OCI-M1 (cell line): Measurements from ENCODE around the gene FEM1C.
"Not testable (repeated sequence)": the region's sequence is repeated elsewhere in the genome, so short reads cannot be mapped to it uniquely, and the experiment has no call there.

Source experiments
- DNase-seq: peaks from one replicate; lab custom pipeline; 2025; lab: John Stamatoyannopoulos, UW

FEM1C gene

DNA sequence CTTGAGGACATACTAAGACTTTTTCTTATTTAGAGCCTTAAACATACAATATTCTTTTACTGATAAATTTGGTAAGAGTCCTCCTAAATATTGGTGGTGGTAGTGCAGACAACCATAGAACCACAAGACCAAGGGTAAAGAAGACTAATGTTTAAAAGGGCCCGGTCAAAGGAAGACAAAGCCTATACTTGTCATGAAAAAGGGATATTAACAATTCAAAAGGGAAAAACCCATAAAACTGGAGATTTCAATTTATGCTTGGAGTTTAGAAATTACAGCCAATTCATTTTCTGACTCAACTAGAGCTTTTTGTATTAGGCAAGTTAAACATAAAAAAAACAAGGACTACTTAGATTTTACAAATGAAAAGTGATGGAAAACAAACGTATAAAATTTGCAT is 24.4 kb downstream of the FEM1C start:
- no peak for DNase-seq

GRCh38 chr5:115516372-115516771 is 28.2 kb downstream of the FEM1C start:
- DNase-seq = no peak

- no peak for DNase-seq
Observed at GRCh38 chr5:115514220-115514619, 30.4 kb downstream of the FEM1C start.

DNA sequence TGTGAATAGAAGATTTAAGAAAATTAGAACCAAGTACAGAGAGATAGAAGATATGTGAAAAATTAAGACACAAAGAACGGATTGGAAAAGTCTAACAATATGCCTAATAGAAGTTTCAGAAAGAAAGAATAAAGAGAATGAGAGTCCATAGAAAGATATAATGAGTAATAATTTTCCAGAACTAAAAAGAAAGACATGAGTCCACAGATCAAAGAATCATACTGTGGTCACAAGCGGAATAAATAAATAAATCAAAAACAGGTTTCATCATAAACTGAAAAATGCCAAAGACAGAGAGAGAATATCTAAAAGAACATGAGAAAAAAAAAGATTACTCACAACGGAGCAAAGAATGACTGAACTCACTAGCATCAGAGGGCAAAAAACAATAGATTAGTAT is 32.9 kb downstream of the FEM1C start:
- DNase-seq = no peak

DNA sequence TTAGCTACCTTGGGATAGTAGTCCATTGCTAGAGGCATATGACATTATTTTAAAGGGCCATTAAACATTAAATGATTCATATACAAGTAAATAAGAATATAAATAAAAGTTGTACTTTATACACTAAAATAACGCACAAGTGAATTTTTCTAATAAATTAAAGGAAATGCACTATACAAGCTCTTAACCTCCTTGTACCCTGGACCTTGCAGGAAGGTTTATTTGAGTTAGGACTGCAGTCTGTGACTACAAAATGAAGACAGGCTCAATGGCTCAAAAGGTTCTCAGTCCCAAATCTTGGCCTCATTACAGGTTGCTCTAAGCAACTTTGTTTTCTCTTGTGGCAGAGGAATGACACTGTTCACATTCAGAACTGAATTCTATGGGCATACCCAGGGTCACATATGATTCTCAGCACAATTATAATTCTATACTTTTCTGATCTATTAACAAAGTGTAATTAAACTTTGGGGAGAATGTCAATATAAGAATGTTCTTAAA is 34.4 kb downstream of the FEM1C start:
- DNase-seq = no peak

DNA sequence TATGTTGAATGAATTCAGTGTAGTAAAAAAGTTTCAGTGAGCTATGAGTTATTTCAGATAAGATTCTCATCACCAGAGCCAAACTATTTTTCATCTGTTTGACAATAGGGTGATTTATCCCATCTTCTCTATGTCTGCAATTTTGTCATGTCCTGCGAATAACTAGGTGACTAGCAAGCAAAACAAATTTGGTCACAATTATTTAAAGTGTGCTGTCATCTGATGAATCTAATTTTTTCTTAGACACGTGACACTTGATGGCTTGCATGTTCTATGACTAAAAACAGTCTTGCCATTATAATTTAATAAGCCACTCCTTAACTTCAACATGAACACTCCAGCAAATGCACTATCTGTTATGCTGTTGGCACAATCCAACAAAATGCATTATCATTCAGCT is 35.0 kb downstream of the FEM1C start:
- no peak for DNase-seq

DNA sequence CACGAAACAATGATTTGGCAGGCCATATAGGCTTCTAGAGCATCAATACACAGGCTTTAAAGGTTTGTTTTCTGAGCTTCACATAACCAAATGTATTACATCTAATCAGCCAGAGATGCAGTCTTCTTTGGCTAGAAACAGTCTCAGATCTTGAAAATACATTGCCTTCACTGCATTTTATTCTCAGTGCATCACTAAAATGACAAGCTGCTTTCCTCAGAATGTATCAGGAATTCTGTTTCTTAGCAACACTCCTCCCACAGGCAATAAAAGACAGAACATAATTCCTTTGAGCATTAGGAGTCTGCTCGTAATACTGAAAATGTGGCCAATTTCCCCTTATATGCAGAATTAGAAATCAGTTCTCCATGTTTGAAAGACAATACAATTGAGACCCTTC is 36.9 kb downstream of the FEM1C start:
- no peak for DNase-seq

GRCh38 chr5:115503420-115503819 is 41.2 kb downstream of the FEM1C start:
- no peak for DNase-seq

GRCh38 chr5:115501464-115502210 is 42.9 kb downstream of the FEM1C start:
- no peak for DNase-seq

DNA sequence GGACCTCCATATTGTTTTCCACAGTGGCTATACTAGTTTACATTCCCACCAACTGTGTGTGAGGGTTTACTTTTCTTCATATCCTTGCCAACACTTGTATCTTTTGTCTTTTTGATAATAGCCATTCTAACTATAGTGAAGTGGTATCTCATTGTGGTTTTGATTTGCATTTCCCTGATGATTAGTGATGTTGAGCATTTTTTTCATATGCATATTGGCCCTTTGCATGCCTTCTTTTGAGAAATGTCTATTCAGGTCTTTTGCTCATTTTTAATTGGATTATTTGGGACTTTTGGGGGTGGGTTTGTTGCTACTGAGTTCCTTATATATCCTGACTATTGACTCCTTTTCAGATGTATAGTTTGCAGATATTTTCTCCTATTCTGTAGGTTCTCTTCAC is 44.4 kb downstream of the FEM1C start:
- no peak for DNase-seq

DNA sequence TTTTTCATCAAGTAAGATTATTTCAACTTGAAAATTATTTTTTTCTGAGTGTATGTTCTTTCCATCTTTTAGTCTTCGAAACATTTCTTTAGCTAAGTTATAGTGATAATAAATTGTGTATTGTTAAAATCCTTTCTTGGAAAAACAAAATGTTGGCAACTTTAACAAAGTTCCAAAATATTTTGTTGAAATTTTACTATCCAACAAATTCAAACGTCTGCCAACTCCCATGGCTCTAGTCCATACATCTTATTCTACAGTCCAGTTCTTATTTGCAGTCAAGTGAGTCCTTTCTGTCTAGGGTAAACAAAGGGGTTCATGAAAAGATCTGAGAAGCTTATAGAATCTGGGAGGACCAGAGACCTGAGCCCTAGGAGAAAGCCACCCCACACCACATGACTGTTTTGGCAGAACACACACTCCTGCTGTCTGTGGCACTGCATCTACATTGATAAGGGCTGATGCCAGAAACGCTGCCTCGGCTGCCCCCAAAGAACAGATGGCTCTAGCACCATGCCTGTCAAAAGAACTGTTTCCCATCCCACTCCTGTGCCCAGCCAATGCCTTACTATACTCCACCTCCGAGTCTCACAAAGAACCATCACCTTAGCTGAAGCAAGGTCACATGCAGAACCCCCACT is 47.5 kb downstream of the FEM1C start:
- no peak for DNase-seq

GRCh38 chr5:115494570-115495289 is 49.8 kb downstream of the FEM1C start:
- DNase-seq = no peak

DNA sequence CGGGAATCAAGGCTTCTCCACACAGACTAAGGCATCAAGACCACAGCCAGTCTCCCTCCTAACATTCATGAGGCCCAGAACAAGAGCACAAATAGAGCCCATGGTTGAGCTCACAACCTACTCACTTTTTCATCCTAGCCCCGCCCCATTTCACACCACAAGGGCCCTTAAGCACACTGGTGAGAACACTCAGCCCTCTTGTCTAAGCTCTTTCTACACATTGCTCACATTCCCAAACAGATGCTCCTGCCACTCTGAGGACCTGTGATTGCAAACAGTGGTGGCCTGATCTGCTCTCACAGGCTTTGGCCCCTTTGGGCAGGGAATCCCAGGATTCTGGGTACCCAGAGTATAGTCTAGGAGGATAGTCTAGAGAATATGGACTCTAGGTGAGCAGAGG is 54.0 kb downstream of the FEM1C start:
- no peak for DNase-seq

- no peak for DNase-seq
Observed at GRCh38 chr5:115489733-115490132, 54.8 kb downstream of the FEM1C start.

DNA sequence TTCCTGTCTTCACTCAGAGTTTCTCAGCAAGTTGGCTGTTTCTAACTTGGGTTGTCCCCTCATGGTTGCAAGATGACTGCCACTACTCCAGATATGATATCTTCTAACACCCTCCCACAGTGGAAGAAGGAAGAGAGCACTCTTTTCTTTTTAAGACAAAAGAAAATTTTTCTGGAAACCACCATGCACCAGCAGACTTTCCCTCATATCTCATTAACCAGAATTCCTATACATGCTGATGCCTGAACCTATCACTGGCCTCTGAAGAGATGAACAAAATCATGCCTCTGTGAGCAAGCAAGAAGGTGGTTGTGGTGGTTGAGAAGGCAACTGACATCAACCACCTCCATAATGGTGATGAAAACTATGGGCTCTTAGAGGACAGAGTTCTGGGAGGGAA is 56.8 kb downstream of the FEM1C start:
- no peak for DNase-seq

GRCh38 chr5:115487168-115487567 is 57.4 kb downstream of the FEM1C start:
- DNase-seq = no peak

DNA sequence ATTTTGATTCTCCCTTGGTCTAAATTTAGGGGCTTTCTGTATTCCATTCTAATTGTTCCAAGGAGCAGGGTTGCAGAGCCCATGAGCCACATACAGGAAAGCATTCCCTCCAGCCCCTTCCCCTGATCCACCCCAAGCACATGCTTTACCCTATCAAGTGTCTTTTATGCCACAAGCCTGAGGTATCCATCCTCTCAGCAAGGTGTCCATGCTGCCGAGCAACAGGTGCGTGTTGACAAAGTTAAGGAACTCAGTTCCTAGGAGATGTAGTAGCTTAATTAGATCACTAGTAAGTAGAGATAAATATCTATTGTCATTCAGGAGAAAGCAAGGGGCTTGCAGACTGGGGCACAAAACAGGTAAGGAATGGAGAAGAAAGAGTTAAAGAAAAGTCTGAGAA is 57.8 kb downstream of the FEM1C start:
- no peak for DNase-seq

DNA sequence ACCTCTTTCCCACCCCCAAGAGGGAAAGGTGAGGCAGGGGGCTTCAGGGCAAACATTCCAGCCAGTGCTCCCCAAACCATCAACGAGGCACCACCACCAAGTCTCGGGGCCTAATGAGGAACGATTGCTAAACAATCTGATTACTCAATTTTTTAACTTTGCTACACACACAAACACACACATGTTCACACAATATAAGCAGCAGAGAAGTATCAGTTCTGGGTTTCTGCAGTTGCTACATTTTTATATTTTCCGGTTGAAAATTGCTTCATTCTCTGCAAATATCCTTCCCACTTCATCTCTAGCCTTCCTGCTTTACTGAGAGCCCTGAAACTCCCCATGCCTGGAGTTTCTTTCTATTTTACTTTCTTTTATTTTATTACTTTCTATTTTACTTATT is 60.2 kb downstream of the FEM1C start:
- no peak for DNase-seq

DNA sequence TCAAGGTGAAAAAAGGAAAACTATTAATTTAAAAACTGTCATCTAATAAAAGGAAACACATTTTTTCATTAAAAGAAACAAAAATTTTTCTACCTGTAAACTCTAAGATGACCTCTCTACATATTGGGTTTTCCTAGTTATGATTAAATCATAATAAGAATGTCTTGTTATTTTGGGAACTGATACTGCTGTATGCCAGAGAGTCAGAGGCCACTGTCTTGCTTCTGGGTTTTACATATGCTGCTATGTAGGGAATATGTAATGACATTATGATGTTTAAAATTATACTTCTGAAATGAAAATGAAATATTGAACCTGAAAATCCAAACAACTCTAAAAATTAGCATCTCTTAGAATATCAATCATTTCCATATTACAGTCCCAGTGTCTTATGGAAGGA is 63.7 kb downstream of the FEM1C start:
- DNase-seq = no peak

DNA sequence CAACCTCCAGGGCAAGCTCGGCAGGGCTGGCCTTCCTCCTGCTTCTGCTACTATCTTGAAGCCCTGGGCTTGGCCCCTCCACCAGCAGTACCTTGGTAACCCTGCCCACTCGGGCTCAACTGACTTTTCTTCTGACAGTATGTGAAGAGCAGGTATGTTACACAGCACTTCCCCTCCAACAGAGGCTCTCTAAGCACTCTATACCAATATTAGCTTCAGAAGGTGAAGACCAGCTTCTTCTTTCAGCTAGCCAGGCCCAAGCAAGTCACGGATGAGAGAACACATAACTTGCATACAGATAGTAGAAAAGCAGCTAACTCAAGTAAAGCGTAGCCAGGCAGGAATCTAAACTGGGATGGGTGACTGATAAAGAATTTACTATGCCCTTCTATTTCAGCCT is 64.3 kb downstream of the FEM1C start:
- no peak for DNase-seq

DNA sequence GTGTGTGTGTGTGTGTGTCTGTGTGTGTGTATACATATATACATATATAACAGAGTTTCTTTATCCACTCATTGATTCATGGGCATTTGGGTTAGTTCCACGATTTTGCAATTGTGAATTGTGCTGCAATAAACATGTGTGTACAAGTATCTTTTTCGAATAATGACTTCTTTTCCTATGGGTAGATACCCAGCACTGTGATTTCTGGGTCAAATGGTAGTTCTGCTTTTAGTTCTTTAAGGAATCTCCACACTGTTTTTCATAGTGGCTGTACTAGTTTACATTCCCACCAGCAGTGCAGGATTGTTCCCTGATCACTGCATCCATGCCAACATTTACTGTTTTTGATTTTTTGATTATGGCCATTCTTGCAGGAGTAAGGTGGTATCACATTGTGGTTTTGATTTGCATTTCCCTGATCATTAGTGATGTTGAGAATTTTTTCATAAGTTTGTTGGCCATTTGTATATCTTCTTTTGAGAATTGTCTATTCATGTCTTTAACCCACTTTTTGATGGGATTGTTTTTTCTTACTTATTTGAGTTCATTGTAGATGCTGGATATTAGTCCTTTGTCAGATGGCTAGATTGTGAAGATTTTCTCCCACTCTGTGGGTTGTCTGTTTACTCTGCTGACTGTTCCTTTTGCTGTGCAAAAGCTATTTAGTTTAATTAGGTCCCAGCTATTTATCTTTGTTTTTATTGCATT is 65.3 kb downstream of the FEM1C start:
- DNase-seq = not testable (repeated sequence)

DNA sequence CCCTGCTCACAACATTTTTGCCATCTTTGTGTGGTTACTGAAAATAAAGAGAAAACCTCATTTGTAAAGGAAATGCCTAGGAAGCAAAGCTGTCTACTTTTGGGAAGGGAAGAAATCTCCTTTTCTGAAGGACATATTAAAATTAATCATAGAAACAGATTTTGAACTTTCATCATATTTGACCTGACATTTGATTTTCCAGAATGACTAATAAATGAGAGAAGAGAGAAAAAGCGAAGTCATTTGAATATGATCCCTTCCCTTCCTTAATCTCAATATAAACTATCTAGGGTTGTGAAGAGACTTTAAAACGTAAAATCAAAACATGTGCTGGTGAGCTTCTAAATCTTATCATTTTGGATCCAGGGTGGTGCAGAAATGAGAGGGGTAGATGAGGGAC is 66.3 kb downstream of the FEM1C start:
- DNase-seq = no peak

DNA sequence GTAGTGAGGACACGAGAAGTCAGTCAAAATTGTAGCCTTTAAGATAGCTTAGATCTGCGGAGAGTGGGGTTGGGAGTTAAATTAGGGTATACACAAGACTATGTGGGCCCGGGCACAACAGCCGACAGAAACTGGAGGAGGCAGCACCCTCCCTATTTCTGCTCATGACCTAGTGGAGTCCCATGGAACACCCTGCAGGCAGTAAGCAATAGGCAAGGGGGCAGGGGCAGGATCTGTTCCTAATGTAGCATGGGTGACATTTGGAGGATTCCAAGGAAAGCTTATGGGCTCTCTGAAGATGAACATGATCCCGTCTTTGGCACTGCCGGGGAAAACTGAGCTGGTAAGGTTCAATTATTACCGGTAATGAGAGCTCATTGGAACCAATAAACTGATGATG is 67.0 kb downstream of the FEM1C start:
- DNase-seq = no peak
